Measurements from ENCODE around the gene C5orf47.

DNA sequence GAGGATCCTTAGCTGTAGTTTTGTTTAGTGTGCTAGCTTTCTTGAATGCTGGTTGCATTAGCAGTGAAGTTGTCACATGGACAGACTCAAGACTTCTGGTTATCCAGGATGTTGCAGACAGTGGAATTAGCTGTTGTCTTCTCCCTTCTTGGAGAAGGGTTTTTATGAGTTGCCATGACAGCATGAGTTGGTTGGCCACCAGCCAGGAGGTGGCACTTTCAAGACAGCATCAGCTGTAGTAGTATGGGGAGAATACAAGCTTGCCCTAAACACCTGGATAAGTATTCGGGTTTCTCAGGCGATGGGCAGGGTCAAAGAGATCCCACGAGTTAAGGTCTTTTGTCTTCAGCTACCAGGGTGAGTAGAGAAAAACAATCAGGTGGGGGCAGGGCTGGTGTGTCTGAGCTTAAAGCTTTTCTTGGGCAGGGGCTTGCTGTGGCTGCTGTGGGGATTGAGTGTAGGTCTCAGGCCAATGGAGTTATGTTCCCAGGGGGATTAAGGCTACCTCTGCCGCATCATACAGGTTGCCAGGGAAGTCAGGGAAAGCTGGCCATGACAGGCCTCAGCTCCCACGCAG is 7.7 kb upstream of the C5orf47 start:
- TF ChIP-seq, protein P1, sequence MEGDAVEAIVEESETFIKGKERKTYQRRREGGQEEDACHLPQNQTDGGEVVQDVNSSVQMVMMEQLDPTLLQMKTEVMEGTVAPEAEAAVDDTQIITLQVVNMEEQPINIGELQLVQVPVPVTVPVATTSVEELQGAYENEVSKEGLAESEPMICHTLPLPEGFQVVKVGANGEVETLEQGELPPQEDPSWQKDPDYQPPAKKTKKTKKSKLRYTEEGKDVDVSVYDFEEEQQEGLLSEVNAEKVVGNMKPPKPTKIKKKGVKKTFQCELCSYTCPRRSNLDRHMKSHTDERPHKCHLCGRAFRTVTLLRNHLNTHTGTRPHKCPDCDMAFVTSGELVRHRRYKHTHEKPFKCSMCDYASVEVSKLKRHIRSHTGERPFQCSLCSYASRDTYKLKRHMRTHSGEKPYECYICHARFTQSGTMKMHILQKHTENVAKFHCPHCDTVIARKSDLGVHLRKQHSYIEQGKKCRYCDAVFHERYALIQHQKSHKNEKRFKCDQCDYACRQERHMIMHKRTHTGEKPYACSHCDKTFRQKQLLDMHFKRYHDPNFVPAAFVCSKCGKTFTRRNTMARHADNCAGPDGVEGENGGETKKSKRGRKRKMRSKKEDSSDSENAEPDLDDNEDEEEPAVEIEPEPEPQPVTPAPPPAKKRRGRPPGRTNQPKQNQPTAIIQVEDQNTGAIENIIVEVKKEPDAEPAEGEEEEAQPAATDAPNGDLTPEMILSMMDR (IDR thresholded peaks at IDR 0.05) = no peak
- no peak for TF ChIP-seq POLR2A (IDR thresholded peaks at IDR 0.05)

Measured in esophagus squamous epithelium (tissue), 4 donors.